Progenitor cell of endocrine pancreas (in vitro differentiated cells): ENCODE measurements around the gene PDCD6IP. TPM values are rescaled to one million over a fixed set of nuclear protein-coding genes. Genes with fewer than 3 reads are reported as not detected.
"Not testable (repeated sequence)": the region's sequence is repeated elsewhere in the genome, so short reads cannot be mapped to it uniquely, and the experiment has no call there.

Experiments
- DNase-seq: peaks from one replicate; pipeline ENCODE4 v3.0.0; 2021; ENCODE audit warnings: low spot score; ENCODE audit not compliant: unreplicated experiment
- H3K27ac Mint-ChIP-seq: 2 replicates; pipeline ENCODE4 v1.8.0; 2021; ENCODE audit warnings: mild to moderate bottlenecking, moderate library complexity, mixed read lengths
- H3K27me3 Mint-ChIP-seq: 2 replicates; pipeline ENCODE4 v1.8.0; 2021; ENCODE audit warnings: mixed read lengths
- H3K36me3 Mint-ChIP-seq: 2 replicates; pipeline ENCODE4 v1.8.0; 2022; ENCODE audit warnings: mixed read lengths; ENCODE audit not compliant: insufficient read depth
- H3K4me1 Mint-ChIP-seq: 2 replicates; pipeline ENCODE4 v1.8.0; 2021; ENCODE audit warnings: low read depth, mixed read lengths
- H3K4me3 Mint-ChIP-seq: 2 replicates; pipeline ENCODE4 v1.8.0; 2021; ENCODE audit warnings: low read depth, mild to moderate bottlenecking, moderate library complexity, mixed read lengths
- H3K9me3 Mint-ChIP-seq: 2 replicates; pipeline ENCODE4 v1.8.0; 2021; ENCODE audit warnings: low read depth, mixed read lengths
- total RNA-seq: library from RNA; stranded (reverse); gene quantifications from 2 replicates; pipeline ENCODE4 v1.2.1, GENCODE V29; 2021
- TF ChIP-seq, protein P1 (sequence below): fragments of 200-600 bp; sonication (generic); IDR thresholded peaks from one replicate; pipeline ENCODE4 v1.5.0; 2021; ENCODE audit warnings: antibody characterized with exemption, mild to moderate bottlenecking; ENCODE audit not compliant: unreplicated experiment

PDCD6IP gene
- total RNA-seq, 1 donor from 2014 or later: 113 TPM

DNA sequence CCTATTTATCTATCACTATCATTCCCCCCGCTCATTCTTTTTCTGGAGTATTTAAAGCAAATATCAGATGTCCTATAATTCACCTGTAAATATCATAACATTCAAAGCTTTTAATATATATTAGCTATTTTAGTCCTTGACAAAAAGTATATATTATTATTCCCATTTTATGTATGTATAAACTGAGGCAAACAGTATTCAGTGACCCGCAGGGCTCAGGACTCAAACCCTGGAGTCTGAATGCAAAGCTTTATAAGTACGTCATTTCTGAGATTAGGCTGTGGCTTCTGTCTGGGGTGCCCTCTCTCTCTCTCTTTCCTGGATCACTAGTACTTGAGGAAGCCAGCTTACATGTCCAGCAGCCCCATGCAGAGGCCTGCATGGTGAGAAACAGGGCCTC, 20.4 kb upstream of the PDCD6IP start:
- H3K4me1 Mint-ChIP-seq: no peaks in the 10 kb centered on the region
- no peaks in the 10 kb centered on the region for H3K27me3 Mint-ChIP-seq
- TF ChIP-seq, protein P1, sequence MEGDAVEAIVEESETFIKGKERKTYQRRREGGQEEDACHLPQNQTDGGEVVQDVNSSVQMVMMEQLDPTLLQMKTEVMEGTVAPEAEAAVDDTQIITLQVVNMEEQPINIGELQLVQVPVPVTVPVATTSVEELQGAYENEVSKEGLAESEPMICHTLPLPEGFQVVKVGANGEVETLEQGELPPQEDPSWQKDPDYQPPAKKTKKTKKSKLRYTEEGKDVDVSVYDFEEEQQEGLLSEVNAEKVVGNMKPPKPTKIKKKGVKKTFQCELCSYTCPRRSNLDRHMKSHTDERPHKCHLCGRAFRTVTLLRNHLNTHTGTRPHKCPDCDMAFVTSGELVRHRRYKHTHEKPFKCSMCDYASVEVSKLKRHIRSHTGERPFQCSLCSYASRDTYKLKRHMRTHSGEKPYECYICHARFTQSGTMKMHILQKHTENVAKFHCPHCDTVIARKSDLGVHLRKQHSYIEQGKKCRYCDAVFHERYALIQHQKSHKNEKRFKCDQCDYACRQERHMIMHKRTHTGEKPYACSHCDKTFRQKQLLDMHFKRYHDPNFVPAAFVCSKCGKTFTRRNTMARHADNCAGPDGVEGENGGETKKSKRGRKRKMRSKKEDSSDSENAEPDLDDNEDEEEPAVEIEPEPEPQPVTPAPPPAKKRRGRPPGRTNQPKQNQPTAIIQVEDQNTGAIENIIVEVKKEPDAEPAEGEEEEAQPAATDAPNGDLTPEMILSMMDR: no peak
- H3K36me3 Mint-ChIP-seq: no peaks in the 10 kb centered on the region
- H3K27ac Mint-ChIP-seq: no peak overlapping the region
- H3K9me3 Mint-ChIP-seq: no peaks in the 10 kb centered on the region
- no peak overlapping the region for H3K4me3 Mint-ChIP-seq
- no peak for DNase-seq

DNA sequence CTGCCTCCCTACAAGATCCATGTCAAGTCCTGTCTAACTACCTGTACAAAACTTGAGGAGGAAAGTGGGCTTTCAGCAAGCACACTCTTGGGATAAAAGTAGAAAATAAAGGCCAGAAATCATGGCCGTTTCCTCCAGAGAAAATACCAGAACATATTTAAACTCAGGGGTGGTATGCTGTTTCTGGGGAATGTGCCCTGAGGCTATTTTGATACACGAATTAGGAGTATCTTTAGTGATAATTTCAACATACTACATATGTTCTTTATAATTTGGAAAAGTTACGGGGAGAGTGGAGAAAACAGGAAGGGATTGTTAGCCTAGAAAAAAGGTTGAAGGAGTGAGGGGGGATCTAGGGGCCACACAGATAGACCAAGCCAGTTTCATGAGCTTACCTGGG, 18.7 kb upstream of the PDCD6IP start:
- Mint-ChIP-seq H3K27me3 (no peaks in the 10 kb centered on the region), H3K4me3 (no peak overlapping the region), H3K27ac (no peak overlapping the region), H3K4me1 (no peaks in the 10 kb centered on the region), H3K36me3 (no peaks in the 10 kb centered on the region), H3K9me3 (no peaks in the 10 kb centered on the region)
- TF ChIP-seq, protein P1: no peak
- no peak for DNase-seq

DNA sequence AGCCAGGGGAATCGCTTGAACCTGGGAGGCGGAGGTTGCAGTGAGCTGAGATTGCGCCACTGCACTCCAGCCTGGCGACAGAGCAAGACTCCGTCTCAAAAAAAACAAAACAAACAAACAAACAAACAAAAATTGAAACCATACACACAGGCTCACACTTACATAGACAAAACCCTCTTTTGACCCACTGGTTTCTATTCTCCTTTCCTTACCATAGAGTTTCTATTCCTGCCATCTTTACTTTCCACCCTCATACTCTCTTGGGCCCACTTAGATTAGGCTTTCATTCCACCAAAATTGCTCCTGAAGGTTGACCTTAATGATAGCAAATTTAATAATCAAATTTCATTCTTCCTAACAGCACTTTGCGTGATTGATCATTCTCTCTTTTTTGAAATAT, 17.0 kb upstream of the PDCD6IP start:
- not testable (repeated sequence) for H3K4me1 Mint-ChIP-seq, H3K27ac Mint-ChIP-seq, DNase-seq, H3K4me3 Mint-ChIP-seq, H3K9me3 Mint-ChIP-seq, H3K27me3 Mint-ChIP-seq, H3K36me3 Mint-ChIP-seq

DNA sequence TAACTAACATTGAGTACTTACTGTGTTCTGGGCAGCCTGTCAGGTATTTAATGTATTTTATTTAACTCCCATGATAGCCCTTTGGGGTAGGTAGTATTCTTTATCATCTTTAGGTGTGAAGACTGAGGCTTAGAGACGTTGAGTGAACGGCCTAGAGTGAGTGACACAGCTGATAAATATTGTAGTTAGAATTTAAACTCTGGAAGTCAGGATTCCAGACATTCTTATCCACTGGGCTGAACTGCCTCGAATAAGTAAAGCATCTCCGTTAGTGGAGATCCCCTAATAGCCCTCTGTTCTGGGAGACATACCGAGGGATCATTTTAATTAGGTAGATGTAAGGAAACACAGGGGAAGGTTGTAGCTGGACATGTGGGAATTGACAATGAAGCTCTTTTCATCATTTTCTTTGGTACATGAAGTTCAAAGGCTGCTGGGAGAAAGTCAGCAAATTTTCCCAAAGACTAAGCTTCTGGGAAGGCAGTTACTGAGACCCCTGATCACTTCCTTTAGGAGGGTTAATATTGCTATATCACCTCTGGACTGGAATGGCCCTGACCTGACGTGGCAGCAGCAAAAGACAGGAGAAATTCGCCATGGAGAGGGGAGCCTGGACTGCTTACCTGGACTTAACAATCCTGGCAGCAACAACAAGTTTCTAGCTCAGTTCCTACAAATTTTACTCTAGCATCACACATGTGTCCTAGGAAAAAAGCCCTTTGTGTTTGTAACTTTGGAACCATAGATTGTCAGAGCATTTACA, 11.7 kb upstream of the PDCD6IP start:
- no peak overlapping the region for H3K27ac Mint-ChIP-seq
- H3K9me3 Mint-ChIP-seq: no peaks in the 10 kb centered on the region
- H3K4me1 Mint-ChIP-seq: no peaks in the 10 kb centered on the region
- H3K36me3 Mint-ChIP-seq: no peaks in the 10 kb centered on the region
- TF ChIP-seq, protein P1: no peak
- H3K4me3 Mint-ChIP-seq: peak overlapping the region; percentile 68
- H3K27me3 Mint-ChIP-seq: peaks cover 10% of the 10 kb centered on the region
- DNase-seq: no peak

DNA sequence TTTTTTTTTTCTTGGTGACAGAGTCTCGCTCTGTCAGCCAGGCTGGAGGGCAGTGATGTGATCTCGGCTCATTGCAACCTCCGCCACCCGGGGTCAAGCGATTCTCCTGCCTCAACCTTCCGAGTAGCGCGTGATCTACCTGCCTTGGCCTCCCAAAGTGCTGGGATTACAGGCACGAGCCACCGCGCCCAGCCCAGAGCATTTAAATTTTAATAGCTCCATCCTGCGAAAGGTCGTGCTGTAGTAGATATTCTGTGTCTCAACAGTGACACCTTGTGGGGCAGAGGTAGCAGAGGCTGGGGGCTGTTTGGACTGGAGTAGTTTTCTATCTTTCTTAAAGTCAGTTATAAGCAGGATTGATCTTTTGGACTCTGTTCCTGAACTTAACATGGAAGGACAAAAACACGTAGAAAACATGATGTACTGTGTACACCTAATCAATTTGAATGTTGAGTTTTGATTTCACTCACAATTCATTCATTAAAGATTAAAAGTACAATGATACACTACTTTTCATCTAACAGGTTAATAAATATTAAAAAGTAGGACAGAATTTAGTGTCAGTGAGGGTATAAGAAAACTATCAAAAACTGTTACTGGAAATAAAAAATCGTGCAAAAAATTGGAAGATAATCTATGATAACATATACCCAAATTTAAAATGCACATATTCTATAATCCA, 11.0 kb upstream of the PDCD6IP start:
- Mint-ChIP-seq H3K27me3 (peaks cover 10% of the 10 kb centered on the region), H3K27ac (no peak overlapping the region), H3K36me3 (no peaks in the 10 kb centered on the region), H3K4me3 (peak overlapping the region; percentile 68), H3K4me1 (no peaks in the 10 kb centered on the region), H3K9me3 (no peaks in the 10 kb centered on the region)
- peak; percentile 26 for DNase-seq
- TF ChIP-seq, protein P1: peak; percentile 87
